NCI-H748 treated with DMSO at 0.1 percent for 48 hours (cell line): ENCODE results near the gene RUNDC3A.
"Not testable (repeated sequence)": the region's sequence is repeated elsewhere in the genome, so short reads cannot be mapped to it uniquely, and the experiment has no call there.

Experiments
- DNase-seq: peaks from one replicate; lab custom pipeline; 2025; lab: John Stamatoyannopoulos, UW

Gene RUNDC3A

GRCh38 chr17:44318077-44318892 lies 9.9 kb downstream of the RUNDC3A start:
- no peak for DNase-seq

DNA sequence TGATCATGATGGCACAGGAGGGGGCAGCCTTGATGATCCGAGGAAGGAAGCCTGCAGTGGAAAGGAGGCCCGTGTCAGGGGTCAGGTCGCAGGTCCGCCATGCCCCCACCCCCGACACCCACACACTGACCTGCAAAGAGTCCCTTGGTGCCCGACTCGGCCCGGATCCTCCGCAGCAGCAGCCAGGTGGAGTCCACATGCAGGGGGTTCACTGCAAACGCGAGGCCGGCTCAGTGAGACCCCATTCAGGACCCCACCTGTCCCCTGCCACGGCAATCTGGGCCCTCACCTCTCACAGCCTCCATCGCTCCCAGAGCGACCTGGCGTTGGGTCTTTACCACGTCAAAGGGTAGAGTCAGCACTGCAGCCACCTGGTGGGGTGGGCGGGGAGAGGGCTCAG lies 11.7 kb downstream of the RUNDC3A start:
- DNase-seq = no peak

DNA sequence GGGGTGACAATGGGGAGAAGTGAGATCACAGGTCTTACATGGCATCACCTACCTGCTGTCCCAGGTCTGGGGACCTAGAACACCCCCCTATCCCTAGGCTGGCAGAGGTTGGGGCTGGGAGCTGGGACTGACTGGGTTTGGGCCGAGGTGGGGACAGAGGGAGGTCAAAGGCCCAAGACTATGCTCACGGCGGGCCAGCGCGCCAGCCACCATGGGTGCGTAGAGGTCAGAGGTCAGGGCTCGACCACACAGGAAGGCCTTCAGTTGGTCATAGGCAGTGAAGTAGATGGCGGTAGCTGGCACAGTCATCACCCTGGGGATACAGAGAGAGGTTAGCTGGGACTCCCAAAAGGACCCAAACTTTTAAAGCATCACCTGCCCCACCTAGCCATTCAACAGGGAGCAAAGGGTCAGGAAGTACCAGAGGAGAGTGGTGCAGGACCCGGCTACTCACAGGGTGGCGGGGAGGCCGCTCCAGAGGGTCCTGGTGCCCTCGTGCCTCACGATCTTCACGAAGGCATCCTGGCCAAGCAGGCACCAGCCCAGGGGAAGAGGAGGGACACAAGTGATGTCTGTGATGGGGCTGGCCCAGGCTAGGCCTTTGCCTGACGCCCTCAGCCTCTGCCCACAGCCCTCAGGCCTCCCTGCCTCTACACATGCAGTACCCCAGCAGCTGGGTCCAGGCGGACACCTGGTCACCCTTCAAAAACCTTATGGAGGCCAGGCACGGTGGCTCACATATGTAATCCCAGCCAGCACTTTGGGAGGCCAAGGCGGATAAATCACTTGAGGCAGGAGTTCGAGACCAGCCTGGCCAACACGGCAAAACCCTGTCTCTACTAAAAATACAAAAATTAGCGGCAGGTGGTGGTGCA lies 13.1 kb downstream of the RUNDC3A start:
- no peak for DNase-seq

DNA sequence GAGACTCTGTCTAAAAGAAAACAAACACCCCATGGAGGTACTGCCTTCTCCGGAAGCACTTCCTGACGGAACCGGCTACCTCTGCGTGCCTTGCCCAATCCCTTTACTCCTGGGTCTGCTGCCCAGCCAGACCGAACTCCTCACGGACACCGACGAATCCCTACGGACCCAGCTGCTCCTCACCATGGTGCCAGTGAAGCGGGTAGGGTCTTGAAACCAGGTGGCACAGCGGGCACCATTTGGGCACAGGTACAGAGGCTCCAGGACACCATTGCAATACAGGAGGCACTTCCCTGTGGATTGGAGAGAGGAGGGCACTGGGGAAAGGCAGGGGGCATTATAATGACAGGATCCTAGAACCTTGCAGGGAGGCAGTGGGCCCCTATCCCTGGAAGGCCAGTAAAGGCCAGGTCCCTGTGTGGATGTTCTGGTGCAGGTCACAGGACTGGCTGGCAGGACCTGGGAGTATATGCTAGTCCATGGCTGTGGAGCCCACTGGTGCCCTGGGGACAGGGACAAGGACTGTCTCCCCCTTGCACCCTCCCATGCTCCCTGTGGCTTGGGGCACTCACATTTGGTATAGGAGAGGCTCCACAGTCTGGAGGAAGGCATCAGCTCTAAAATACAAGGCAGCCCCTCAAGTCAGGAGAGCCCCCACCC lies 14.0 kb downstream of the RUNDC3A start:
- no peak for DNase-seq

GRCh38 chr17:44323359-44324091 lies 15.1 kb downstream of the RUNDC3A start:
- no peak for DNase-seq

GRCh38 chr17:44324092-44324570 lies 15.7 kb downstream of the RUNDC3A start:
- no peak for DNase-seq

DNA sequence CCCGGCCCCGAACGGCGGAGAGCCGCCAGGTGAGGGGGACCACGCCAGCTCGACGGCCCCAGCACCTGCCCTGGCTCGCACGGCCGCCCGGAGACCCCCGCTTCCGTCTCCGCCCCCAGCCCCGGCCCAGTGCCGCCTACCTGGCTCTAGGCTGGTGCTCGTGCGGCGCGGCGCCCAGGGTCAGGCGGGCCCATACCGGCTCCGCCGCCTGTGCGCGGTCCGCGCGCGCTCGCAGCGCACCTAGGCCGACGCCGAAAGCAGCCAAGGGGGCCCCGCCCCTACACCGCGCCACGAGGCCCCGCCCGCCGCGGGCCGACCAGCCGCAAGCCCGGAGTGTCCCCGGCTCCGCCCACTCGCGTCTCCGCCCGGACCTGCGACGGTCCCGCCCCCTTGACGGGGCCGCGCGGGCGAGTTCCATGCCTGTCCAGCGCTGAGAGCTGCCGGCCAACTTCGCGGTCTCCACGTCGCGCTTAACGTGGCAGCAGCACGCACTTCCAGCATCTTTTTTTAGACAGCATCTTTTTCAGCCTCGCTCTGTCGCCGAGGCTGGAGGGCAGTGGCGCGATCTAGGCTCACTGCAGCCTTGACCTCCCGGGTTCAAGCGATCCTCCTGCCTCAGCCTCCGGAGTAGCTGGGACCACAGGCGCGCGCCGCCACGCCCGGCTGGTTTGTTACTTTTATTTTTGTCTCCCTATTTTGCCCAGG lies 16.3 kb downstream of the RUNDC3A start, which contains the start of gene SLC25A39:
TSS of gene SLC25A39 (minus strand) at position 253 of the 705 bp plus-strand sequence. CDS start 1,261 bp downstream, outside the sequence.
- DNase-seq = peak; percentile 73

- DNase-seq = peak; percentile 88
Measured at GRCh38 chr17:44326861-44327444, 18.6 kb downstream of the RUNDC3A start.

DNA sequence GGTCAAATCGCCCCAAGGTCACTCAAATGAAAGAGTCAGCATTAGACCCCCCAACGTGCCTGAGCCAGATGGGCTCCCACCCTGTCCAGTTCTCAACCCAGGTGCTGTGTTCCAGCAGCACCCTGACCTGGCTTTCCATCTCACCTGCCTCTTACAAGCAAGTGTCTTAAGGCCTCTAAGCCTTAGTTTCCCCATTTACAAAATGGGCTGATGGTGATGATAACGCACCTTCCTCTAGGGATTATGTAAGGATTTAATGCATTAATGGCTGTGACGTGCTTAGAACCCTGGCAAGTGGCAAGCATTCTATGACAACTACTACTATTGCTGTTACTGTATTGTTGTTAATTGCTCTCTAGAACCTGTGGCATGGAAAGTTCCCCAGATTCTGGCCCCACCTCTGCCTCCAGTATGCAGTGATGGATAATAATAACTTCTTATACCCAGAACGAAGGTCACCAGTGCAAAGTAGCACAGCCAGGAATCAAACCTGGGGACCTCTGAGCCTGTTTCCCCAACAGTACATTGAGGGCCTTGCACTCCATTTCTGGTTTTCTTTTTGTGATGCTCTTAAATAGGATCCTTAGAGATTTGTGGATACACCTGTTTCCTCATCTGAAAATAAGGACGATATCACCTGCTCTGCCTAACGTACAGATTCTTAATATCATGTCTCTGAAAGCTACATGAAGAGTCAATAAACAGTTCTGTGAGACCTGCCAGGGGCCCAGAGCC lies 19.5 kb downstream of the RUNDC3A start:
- DNase-seq = no peak

DNA sequence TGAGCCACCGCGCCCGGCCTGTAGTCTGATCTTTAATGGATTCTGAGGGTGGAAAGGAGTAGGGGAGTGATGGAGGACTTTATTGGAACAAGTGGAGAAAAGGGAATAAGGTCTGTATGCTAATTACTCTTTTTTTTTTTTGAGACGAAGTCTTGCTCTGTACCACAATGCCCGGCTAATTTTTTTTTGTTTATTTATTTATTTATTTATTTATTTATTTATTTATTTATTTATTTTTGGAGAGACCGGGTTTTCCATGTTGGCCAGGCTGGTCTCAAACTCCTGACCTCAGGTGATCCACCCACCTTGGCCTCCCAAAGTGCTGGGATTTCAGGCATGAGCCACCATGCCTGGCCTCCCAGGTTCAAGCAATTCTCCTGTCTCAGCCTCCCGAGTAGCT lies 21.1 kb downstream of the RUNDC3A start:
- DNase-seq = not testable (repeated sequence)

- not testable (repeated sequence) for DNase-seq
Measured at GRCh38 chr17:44330263-44330662, 21.9 kb downstream of the RUNDC3A start.

- DNase-seq = peak; percentile 77
Measured at GRCh38 chr17:44331249-44331760, 22.9 kb downstream of the RUNDC3A start.

DNA sequence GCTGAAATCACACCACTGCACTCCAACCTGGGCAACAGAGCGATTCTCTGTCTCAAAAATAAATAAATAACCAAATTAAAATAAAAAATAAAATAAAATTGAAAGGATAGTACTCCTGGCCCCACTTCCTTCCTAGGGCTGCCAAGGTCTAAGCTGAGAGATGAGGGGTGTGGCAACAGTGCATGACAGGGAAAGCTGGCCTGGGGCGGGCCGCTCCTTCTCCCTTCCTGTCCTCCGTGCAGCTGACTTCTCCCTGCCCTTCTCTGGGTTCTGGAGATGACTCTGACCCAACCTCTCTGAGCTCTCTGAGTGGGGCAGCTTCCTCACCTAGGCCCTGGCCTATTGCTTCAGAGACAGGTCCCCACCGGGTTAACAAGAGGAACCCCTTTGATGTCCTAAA lies 25.0 kb downstream of the RUNDC3A start:
- DNase-seq = no peak

DNA sequence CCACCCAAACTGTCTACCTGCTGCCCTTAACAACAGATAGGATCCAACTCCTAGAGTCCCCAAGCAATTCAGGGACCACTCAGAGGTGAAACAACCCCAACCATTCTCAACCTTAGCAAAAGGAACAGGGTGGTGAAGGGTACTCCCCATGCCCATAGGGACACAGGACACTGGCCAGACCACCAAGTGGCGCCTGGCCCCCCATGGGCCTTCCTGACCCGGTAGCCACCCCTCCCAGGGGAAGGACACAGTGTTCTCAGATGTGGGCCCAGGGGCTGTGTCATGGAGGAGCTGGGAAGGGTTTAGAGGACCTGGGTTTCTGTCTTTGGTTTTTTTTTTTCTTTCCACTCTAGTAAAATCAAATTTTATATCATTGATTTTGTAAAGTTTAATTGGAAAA lies 25.9 kb downstream of the RUNDC3A start:
- DNase-seq = no peak

DNA sequence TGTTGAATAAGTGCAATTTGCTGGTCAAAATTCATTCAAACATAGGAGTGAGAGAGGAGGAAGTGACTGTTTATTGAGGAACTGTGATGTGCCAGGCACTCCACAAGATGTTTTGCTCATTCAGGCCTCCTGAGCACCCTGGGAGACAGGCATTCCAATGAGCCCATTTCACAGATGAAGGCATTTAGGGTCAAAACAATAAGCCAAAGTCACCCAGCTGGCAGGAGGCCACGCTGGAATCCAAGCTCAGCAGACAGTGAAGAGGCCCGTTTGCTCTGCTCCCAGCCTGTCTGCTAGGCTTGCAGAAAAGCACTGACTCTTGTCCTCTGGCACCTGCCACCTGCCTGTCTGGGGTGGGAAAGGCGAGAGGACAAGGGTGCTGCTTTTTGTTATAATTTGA lies 26.3 kb downstream of the RUNDC3A start:
- DNase-seq = no peak

DNA sequence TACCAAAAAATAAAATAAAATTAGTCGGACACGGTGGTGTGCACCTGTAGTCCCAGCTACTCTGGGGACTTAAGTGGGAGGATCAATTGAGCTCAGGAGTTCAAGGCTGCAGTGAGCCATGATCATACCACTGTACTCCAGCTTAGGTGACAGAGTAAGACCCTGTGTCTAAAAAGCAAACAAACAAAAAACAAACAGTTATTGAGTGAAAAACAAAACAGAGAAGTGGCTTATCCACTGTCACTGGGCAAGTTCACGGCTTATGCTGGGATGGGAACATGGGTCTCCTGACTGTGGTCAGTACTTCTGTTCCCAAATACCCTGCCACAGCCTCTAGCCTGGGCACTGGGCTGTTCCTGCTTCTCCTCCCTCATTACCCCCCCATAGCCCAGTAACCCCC lies 27.2 kb downstream of the RUNDC3A start:
- no peak for DNase-seq

GRCh38 chr17:44335968-44336367 lies 27.6 kb downstream of the RUNDC3A start:
- no peak for DNase-seq

DNA sequence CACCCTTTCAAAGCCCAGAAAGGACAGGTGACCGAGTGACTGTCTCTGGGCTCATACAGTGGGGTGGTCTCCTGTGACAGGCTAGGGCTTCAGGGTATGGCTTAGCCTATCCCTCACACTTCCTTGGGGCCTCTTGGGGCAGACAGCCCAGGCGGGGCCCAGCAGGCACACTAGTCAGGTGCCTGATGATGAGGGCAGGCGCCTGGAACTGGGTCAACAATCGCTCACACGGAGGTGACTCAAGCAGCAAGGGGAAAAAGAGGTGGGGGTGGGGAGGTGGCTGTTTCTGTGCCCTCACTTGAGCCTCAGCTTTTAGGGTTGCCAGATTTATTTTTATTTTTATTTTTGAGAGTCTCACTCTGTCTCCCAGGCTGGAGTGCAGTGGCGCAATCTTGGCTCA lies 30.3 kb downstream of the RUNDC3A start:
- DNase-seq = no peak

DNA sequence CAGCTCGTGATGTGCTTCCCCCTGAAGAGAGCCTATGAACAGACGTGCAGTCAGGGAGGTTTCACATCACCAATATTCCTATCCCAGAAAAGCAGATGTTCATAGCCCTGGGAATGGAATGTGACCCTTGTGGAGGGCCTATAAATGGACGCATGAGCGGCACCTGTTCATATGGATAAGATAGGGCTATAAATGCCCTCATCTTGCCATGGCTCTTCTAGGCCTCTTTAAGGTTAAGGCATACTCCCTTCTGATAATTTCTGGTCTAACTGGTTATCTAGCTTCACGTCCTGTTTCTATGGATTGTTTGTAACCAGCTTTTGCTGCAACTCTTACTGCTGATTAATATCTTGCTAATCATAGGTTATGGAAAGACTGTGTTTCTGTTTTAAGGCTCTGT lies 32.2 kb downstream of the RUNDC3A start:
- not testable (repeated sequence) for DNase-seq
